PFSK-1 (cell line): ENCODE measurements around the gene NFIA.

ENCODE experiments used
- POLR2AphosphoS5 ChIP-seq: IDR thresholded peaks from 2 replicates; pipeline ENCODE4 v1.6.1; 2012; ENCODE audit warnings: low read depth, mild to moderate bottlenecking, control low read depth, low read length, moderate library complexity
- REST ChIP-seq, 2 experiments: IDR thresholded peaks; 2 replicates each; pipeline versions ENCODE4 v1.6.1 to v1.8.0; 2011 to 2012; ENCODE audit warnings: low read depth in 2 of 2, low read length in 2 of 2, control low read depth in 1 of 2, inconsistent platforms in 1 of 2, mild to moderate bottlenecking in 1 of 2, moderate library complexity in 1 of 2; ENCODE audit not compliant: insufficient read depth in 1 of 2

DNA sequence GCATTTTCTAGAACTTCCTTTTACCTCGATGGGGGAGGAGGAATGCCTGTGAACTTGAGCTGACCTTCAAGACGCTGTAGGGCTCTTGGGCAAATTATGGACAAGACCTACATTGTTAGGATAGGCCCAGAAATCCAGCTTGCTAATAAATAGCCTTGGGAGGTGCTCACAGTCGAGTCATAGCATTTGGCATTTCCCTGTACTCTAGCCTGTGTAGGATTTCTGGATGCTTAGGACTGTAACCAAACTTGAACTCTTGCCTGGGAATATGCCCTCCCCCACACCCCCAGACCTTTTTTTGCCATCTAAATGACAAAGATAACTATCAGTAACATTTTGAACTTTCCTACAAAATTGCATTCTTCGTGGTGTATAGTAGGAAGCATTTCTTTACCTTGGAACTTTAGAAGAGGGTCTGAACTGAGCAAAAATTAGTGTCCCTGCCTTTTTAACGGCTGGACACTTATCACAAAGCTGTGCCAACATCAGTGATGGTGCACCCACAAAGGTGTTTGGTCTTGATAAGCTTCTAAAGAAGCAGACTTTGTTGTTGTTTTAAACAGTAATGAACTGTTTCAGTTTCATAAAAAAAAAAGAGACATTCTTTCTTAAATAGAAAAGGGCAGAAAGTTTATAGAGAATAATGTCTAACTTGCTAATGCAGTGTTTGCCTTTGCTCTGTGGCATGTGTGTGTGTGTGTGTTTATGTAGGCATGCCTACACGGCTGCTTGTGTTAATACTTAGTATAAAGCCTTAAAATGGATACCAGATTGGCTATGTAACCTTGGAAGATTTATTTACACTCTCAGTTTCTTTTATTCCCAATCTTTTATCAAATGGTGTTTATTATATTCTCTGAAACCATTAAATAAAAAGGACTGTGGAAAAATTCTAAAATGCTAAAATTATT, 88.2 kb downstream of the NFIA start:
- TF ChIP-seq POLR2AphosphoS5 (no peak), REST (IDR thresholded peaks at IDR 0.05; ENCODE audit: insufficient read depth in 1 of 2, low read depth in 2 of 2, low read length in 2 of 2) (no peak)
